Activated CD8-positive, alpha-beta memory T cell treated with anti-CD3 and anti-CD28 coated beads, Interleukin-2, amount 50 U/mL, for 1 hour (primary cell): Measurements from ENCODE around the gene GJB3.
"Not testable (repeated sequence)": the region's sequence is repeated elsewhere in the genome, so short reads cannot be mapped to it uniquely, and the experiment has no call there.

Experiments used
- DNase-seq: peaks from one replicate; pipeline ENCODE4 v3.0.0-alpha.2; 2020; ENCODE audit errors: extremely low read depth

Gene GJB3

DNA sequence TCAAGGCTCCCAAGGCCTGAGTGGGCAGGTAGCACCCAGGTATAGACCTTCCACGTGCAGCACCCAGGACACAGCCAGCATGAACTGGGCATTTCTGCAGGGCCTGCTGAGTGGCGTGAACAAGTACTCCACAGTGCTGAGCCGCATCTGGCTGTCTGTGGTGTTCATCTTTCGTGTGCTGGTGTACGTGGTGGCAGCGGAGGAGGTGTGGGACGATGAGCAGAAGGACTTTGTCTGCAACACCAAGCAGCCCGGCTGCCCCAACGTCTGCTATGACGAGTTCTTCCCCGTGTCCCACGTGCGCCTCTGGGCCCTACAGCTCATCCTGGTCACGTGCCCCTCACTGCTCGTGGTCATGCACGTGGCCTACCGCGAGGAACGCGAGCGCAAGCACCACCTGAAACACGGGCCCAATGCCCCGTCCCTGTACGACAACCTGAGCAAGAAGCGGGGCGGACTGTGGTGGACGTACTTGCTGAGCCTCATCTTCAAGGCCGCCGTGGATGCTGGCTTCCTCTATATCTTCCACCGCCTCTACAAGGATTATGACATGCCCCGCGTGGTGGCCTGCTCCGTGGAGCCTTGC lies 19.7 kb upstream of the GJB3 start:
- DNase-seq, result no peak

- no peak for DNase-seq
Observed at GRCh38 chr1:34761776-34762307, 19.2 kb upstream of the GJB3 start.

DNA sequence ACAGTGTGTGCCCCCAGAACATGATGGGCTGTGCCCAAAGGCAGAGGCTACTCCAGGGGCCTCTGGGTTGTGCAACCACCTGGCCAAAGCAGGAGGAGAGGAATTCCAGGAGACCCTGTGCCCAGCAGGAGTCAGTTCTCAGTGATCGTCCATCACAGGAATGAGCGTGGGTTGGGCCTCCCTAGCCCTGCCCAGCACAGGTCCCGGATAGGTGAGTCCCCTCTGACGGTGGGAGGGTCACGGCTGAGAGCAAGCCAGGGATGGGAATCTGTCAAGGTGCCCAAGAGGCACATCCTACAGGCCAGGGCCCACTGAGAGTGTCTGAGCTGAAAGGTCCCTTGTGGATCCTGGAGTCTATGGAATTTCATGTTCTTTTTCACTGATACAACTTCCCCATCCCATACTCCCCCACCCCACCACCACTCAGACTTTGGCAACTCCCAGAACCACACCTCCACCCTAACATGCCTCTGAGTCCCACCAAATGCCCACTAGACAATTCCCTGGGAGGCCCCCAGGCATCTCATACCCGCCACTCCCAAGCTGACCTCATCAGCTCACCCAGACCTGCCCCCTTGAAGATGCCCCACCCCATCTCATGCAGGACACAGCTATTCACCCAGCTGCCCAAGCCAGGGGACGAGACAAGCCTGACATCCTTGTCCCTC lies 18.4 kb upstream of the GJB3 start:
- no peak for DNase-seq

DNA sequence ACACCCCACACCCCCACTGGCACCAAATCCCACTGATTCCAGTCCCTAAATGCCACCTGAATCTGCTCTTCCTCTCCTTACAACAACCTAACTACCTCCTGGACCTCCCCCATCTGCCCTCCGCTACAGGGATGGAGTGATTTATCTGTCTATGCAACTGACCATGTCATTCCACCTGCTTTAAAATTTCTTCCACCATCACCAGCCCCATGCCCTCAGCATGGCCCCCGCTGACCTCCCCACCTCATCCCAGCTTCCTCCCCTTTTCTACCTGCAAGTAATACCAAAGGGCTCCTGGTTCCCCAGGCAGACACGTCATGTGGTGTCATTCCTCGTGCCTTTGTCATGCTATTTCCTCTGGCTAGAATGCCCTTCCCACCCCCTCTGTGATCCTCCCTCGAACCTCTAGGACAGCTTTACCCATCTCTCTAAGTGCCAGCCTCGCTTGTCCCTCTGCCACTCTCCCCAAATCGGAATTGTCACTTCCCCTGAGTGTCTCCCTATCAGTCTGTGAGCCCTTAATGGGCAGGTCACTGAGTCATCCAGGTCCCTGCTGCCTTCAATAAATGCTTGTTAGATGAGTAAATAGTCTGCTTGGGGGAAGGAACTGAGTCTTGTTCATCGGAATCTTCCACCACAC lies 17.8 kb upstream of the GJB3 start:
- no peak for DNase-seq

GRCh38 chr1:34768856-34769255 lies 12.2 kb upstream of the GJB3 start:
- no peak for DNase-seq

DNA sequence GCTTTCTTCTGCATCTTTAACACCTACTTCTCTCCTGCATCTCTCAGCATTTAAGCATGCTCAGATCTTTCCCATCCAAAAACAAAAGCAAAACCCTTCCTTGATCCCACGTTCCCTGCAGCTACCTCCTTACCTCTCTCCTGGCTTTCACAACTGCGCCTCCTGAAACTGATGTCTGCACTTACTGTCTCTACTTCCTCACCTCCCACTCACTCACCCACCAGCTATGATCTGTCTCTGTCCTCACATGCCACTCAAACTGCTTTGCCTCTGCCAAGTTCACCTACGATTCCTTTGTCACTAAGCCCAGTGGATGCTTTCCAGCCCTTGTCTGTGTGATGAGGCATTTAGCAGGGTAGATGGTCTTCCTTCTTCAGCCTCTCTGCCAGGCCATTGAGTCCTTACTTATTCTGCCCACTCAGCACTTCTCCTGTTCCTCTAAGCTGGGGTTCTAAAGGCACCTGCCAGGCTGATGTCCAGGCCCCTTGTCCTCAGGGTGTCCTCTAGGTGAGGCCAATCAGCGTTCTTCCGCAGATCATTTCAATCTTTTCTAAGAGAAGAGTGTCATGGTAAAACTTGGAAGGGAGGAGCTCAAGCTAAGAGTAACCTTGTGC lies 10.0 kb upstream of the GJB3 start:
- DNase-seq, result no peak

DNA sequence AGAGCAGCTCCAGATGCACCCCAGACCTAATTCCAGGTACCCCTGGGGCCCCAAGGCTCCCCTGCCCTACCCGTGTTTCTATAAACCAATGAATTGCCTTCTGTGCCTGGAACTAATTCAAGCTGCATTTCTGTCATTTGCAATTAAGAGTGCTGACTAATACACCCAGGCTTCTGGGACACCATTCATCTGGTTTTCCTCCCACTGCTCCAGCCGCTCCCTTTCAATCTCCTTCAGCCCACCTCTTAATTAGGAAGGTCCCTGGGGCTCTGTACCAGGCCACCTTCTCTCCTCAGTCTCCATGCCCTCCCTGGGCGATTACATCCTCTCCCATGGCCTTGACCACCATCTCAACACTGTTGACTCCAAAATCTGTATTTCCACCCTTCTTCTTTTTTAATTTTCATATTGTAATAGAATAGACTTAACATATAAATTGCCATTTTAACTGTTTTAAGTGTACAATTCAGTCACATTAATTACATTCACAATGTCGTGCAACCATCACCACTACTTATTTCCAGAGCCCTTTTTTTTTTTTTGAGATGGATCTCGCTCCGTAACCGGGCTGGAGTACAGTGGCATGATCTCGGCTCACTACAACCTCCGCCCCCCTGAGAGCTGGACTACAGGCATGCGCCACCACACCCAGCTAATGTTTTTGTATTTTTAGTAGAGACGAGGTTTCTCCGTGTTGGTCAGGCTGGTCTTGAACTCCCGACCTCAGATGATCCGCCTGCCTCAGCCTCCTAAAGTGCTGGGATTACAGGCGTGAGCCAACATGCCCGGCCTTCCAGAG lies 9.2 kb upstream of the GJB3 start:
- DNase-seq, result no peak

GRCh38 chr1:34773114-34773513 lies 7.9 kb upstream of the GJB3 start:
- not testable (repeated sequence) for DNase-seq

DNA sequence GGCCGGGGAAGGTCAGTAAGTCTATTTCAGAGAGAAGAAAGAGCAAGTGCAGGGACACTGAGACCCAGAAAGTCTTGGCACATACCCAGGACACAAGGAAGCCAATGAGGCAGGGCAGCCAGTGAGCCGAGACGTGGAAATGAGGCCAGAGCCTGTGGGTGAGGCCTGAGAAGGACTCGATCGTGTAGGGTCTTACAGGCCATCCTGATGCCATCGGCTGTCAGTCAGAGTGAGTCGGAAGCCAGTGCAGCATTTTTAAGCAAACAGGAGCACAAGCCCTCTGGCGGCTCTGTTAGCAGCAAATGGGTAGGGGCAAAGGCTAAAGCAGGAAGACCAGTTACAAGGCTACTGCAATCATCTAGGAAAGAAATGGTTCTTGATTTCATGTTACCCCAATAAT lies 6.1 kb upstream of the GJB3 start:
- no peak for DNase-seq

DNA sequence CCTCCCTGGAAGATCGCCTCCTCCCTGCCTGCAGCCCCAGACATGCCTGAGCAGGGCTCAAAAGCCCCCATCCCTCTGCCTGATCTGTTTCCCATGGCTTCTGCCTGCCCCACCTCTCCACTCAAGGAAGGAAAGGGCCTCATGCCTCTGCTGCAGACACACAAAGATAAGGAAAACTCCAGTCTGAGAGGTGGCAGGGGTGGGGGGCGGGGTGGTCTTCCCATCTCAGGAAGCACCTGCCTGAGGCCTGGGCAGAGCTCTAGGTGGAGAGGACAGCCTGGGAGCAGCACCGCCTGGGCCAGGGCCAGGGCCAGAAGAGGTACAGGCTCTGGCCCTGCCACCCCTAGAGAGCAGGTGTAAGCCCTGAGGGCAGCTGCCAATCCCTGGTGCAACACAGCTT lies 4.1 kb upstream of the GJB3 start:
- DNase-seq, result no peak

DNA sequence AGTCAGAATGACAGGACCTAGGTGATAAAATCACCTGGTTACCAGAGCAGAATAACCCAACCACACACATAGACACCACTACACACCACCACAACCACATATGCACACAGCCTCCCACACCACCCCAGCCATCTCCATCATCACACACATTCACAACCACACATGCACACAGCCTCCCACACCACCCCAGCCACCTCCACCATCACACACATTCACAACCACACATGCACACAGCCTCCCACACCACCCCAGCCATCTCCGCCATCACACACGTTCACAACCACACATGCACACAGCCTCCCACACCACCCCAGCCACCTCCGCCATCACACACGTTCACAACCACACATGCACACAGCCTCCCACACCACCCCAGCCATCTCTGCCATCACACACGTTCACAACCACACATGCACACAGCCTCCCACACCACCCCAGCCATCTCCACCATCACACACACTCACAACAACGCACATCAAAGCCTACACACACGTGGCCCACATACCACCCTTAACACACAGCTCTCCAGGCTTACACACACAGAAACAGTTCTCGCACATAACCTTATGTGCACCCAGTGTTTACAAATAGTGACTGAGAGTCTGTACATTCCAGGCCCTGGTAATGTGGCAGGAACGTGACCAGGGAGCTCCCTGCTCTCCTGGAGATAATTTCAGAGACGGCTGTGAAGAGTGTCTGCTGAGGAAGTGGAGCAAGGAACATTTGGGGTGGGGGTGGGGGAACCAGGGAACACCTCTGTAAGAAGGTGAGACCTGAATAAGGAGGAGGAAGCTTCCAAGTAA lies 3.3 kb upstream of the GJB3 start:
- no peak for DNase-seq

DNA sequence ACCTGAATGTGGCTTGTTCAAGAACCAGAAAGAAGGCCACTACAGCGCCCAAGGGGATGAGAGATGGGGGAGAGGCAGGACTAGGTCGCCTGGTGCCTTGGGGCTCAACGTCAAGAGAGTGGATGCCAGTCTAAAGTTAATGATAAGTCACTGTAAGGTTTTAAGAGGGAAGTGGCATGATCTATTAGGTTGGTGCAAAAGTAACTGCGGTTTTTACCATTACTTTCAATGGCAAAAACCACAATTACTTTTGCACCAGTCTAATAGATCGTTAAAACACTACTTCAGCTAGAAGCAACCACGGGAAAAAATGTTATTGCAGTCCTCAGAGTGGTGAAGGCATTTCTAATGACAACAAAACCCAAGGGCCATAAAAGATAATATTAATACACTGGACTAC lies 2.6 kb upstream of the GJB3 start:
- DNase-seq, result no peak

DNA sequence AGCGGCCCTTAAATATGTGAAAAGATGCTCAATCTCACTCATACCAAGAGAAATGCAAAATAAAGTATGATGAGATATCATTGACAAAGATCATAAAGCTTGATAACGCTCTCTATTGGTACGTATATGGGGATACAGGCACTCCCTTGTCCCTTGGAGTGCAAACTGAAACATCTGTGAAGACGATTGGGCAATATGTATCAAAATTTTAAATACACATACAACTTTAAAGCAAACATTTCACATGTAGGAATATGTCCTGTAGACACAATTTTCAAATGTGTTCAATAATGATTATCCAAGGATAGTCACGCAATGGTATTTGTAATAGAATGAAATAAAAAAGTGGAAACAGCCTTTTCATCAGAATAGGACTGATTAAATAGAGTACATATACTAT lies 2.0 kb upstream of the GJB3 start:
- no peak for DNase-seq

- no peak for DNase-seq
Observed at GRCh38 chr1:34779526-34779925, 1.5 kb upstream of the GJB3 start.

DNA sequence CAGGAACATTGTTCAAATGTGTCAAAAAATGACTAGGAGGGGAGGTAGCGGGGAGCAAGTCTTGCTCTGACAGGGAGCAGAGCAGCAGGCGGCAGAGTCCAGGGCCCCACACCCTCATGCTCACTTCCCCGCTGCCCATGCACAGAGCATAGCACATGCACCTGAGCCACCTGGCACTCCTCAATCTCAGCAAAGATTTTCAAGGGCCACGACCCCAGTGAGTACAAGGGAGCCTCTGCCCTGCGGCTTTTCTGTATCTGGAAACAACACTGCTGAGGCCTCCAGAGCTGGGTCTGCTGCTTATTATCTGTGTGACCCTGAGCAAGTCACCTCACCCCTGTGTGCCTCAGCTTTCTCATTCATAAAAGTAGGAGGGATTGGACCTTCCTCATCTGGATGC lies 1.1 kb upstream of the GJB3 start:
- no peak for DNase-seq

DNA sequence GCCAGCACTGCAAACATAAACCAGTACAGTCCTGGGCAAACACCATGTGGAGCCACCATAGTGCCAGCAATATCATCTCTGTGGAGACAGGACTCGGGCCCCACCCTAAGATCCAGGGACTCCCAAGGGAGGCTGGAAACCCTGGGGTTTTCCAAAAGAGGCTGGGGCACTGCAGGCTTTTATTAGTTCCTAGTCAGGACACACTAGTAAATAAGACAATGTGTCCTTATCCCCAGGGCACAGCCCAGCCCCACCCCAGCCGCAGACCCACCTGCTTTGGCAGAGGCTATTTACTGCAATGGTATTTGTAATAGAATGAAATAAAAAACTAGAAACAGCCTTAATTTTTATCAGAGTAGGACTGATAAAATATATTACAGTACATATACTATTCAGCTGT lies 486 bp upstream of the GJB3 start:
- no peak for DNase-seq

- no peak for DNase-seq
Observed at GRCh38 chr1:34781844-34782391, 904 bp downstream of the GJB3 start.

GRCh38 chr1:34784751-34785221 lies 3.8 kb downstream of the GJB3 start:
- no peak for DNase-seq

DNA sequence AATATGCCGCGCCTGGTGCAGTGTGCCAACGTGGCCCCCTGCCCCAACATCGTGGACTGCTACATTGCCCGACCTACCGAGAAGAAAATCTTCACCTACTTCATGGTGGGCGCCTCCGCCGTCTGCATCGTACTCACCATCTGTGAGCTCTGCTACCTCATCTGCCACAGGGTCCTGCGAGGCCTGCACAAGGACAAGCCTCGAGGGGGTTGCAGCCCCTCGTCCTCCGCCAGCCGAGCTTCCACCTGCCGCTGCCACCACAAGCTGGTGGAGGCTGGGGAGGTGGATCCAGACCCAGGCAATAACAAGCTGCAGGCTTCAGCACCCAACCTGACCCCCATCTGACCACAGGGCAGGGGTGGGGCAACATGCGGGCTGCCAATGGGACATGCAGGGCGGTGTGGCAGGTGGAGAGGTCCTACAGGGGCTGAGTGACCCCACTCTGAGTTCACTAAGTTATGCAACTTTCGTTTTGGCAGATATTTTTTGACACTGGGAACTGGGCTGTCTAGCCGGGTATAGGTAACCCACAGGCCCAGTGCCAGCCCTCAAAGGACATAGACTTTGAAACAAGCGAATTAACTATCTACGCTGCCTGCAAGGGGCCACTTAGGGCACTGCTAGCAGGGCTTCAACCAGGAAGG lies 4.3 kb downstream of the GJB3 start:
- no peak for DNase-seq

DNA sequence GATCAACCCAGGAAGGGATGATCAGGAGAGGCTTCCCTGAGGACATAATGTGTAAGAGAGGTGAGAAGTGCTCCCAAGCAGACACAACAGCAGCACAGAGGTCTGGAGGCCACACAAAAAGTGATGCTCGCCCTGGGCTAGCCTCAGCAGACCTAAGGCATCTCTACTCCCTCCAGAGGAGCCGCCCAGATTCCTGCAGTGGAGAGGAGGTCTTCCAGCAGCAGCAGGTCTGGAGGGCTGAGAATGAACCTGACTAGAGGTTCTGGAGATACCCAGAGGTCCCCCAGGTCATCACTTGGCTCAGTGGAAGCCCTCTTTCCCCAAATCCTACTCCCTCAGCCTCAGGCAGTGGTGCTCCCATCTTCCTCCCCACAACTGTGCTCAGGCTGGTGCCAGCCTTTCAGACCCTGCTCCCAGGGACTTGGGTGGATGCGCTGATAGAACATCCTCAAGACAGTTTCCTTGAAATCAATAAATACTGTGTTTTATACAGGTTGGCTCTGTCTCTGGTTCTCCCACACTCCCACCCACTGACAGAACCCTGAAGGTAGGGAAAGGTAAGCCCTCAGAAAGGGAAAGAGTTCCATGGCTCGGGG lies 5.0 kb downstream of the GJB3 start:
- no peak for DNase-seq
